ENCODE measurements around the gene TPRA1.

TPRA1 gene

DNA sequence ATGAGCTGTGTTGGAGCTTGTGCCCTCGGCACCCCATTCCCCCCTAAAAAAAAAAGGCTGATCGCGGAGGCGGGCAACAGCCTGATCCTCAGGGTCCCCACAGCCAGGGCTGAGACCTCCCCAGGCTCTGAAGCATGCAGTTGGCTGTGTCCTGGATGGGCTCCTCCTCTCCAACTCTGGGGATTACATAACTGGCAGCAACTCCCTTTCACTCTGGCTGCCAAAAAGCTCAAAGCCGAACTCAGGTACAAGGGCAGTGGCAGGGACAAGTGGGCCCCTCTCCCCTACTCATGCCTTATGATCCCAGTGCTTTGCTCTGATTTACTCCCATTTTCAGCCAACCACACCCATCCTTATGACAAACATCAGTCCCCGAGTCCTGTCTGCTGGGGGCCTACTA is 18.3 kb downstream of the TPRA1 start:
- DNase-seq (ENCODE audit: low read depth, low spot score): no peak
- no peak overlapping the region for H3K27ac ChIP-seq

DNA sequence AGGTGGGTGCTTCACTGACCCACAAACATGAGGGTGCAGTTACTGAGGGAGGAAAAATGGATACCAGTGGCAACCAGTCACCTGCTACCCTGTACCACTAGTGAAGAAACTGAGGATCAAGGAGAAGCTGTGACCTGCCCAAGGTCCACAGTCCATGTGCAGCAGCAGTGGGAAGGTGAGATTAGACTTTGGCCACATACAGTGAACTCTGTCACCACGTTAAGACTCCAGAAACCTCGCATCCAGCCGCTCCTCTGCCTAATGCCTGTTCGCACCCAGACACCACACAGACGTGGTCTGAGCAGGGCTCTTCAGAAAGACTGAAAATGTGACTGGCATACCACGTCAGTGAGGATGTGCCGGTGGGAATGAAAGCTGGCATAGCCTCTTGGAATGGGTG is 20.0 kb downstream of the TPRA1 start:
- H3K27ac ChIP-seq: no peak overlapping the region
- DNase-seq (ENCODE audit: low read depth, low spot score): no peak

DNA sequence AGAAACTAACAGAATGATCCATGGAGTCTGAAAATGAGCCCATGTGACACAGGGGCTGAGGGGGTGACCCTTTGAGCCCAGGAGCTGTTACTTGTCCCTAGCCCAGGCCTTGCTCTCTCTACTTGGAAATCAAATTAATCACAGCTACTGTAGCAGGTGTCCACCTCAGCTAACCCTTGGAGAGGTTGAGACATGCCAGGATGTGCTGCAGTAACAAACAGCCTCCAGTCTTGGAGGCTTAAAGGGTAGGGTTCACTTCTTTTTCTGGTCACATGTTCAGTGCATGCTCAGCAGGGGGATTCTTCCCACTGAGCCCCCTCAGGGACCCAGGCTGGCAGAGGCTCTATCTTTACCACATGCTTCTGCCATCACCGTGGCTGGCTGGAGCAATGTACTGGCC is 21.4 kb downstream of the TPRA1 start:
- DNase-seq (ENCODE audit: low read depth, low spot score): no peak
- H3K27ac ChIP-seq: no peak overlapping the region

DNA sequence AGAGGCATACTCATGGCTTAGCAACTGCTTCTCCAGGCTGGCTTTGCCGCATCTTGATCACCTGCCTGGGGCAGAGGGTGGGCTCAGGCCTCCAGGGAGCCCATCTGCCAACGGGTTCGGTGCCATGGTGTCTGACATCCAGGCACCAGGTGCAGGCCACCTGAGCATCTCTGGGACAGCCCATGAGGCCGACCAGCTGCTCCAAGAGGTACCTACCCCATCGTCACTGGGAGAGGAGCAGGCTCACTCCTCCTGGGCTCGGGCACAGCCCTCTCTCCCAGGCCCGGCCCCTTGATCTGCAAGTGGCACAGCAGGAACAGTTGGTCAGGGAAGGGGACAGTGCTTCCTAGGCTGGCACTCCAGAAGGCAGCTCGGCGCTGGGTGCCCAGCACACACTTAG is 21.9 kb downstream of the TPRA1 start:
- no peak for DNase-seq (ENCODE audit: low read depth, low spot score)
- no peak overlapping the region for H3K27ac ChIP-seq

DNA sequence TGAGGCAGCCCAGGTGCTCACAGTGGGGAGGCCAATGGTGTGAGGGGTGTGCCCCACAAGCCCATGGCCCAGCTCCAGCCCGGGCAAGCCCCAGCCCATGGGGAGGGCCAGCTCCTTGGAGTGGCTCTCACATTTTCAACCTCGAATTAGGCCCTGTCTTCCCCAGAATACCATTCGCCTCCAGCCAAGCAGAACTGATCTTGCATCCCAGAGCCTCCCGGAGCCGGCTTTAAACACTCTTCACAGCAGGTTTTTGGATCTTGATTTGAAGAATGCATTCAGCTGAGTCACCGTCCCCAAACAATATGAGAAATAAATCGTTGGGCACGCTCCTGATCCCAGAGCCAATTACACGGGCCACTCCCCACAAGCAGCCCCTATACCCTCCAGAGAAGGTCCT is 23.7 kb downstream of the TPRA1 start:
- H3K27ac ChIP-seq: no peak overlapping the region
- DNase-seq (ENCODE audit: low read depth, low spot score): no peak

DNA sequence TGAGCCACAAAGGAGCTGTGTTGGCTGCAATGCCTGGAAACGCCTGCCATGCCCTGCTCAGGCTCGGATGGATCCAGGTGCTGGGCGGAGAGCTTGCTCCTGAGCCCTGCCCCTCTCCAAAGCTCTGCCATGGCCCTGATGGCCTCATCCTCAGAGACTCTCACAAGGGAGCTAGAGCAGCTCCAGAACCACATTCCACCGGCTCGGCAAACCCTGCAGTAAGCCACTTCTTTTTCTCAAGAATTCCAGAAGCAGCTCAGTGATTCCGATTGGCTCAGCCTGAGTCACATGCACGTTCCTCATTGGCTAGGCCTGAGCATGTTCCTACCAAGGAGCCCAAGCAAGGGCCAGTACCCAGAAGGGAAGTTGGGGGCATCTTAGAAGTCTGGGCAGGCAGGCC is 24.8 kb downstream of the TPRA1 start:
- DNase-seq (ENCODE audit: low read depth, low spot score): no peak
- no peak overlapping the region for H3K27ac ChIP-seq

DNA sequence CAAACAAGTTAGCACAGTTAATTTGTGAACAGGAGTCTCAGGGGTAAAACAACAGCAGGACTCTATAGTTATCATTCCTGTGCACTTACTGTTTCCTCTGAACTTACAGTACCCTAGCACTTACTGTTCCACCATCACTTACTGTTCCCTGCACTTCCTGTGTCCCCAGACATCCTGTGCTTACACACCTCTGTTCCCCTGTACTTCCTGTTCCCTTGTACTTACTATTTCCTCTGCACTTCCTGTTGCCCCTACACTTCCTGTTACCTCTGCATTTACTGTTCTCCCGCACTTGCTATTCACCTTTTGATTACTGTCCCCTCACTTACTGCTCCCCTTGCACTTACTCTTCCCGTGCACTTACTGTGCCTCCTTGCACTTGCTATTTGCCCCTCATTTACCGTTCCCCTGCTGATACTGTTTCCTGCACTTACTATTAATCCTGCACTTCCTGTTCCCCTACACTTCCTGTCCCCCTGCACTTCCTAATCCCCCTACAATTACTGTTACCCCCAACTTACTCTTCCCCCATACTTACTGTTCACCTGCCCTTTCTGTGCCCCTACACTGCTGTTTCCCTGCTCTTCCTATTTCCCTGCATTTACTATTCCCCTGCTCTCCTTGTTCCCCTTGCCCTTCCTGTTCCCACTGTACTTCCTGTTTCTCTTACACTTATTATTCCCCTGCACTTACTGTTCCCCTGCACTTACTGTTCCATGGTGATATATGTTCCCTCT is 30.3 kb downstream of the TPRA1 start:
- no peak for DNase-seq (ENCODE audit: low read depth, low spot score)

DNA sequence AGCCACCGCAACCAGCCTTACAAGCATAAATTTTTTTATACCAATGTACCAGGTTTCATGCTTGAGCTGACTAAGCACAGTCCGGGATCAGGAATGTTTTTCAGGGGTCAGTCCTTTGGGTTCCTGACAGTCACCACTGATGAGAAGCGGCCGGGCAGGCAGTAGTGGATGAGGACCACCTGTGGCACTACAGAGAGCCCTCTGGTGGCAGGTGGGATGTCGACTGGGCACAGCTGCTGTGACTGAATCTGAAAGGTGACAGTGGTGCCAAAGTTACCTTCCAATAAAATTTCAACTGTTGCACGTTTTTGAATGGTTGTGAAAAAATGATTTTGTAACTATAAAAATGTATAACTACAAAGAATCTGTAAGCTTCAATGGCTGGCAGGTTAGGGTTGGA is 34.0 kb downstream of the TPRA1 start:
- no peak overlapping the region for H3K27ac ChIP-seq
- no peak for DNase-seq (ENCODE audit: low read depth, low spot score)

More for the DNA sequence above, 30.3 kb downstream of the TPRA1 start:
- no peak overlapping the region for H3K27ac ChIP-seq

DNA sequence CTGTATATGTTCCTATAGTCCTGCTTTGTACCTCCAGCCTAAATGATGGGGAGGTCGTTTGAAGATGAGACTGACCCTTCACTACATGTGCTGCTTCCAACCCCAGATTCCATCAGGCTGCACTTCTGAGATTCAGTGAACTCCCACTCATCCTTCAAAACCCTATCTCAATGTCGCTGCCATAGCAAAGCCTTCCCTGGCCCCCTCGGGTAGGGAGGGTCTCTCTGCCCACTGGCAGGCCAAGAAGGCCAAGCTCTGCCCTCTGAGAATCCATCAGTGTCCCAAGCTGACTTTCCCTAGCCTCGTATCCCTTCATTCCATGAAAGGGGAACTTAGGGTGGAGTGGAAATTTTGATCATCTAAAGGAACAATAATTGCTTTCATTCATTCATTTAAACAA is 35.4 kb downstream of the TPRA1 start:
- DNase-seq (ENCODE audit: low read depth, low spot score): no peak
- H3K27ac ChIP-seq: no peak overlapping the region

DNA sequence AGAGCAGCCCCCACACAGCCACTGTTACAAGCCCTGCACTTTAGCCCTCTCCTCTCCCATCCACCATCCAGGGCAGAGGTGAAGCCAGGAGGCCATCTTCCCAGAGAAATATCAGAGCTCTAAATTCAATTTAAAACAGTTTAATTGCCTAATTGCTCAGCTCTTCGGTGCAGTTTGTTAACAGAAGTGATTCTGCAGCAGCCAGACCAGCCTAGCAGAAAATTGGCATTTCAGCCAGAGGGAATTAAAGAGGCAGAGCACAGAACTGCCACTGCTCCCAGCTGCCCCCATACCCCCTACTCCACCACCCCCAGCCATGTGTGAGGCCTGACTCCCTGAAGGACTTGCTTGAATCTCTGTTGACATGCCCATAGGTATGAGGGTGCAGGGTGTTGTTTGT is 38.5 kb downstream of the TPRA1 start:
- DNase-seq (ENCODE audit: low read depth, low spot score): no peak
- no peak overlapping the region for H3K27ac ChIP-seq

DNA sequence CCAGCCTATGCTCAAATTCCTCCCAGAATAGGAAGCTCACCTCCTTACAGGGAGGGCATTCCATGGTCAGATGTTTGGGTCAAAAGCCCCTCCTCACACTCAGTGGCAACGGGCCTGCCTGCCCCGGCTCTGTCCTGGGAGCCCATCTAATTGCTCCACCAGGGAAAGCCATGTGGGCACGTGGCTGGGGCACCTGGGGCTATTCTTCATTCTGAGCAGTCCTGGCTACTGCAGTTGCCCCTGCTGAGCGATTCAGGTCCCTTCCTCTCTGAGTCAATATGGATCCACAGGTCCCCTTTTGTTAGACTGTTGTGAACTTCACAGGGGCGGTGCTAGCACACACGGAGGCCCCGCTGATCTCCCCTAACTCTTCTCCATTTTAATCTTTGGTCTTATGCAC is 39.4 kb downstream of the TPRA1 start:
- H3K27ac ChIP-seq: no peak overlapping the region
- DNase-seq (ENCODE audit: low read depth, low spot score): no peak

DNA sequence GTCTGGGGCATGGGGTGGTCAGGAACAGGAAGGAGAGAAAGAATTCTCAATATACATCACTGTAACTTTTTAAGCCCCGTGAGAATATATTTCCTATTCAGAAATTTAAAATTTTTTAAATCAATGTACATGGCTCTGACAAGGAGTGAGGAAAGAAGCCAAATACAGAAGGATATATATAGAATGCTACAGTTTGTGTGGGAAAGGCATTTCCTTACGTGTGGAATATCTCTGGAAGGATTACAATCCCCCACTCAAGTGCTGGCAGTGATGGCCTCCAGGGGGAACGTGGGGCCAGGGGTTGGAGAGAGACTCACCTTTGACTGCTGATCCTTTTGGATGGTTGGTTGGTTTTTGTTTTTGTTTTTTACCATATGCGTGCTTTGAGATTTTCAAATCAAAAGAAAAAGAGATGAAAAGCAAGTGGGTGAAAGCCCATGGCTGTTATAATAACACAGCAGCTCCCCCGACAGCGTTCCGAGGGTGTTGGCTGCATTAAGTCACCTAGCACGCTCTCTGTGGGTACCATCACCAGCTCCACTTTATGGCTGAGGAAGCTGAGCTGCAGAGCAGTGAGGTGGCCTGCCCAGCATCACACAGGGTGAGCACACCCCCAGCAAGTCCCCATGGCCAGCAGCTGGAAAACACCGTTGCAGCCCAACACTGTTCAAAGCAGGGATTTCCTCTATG is 39.9 kb downstream of the TPRA1 start:
- no peak for DNase-seq (ENCODE audit: low read depth, low spot score)
- no peak overlapping the region for H3K27ac ChIP-seq

DNA sequence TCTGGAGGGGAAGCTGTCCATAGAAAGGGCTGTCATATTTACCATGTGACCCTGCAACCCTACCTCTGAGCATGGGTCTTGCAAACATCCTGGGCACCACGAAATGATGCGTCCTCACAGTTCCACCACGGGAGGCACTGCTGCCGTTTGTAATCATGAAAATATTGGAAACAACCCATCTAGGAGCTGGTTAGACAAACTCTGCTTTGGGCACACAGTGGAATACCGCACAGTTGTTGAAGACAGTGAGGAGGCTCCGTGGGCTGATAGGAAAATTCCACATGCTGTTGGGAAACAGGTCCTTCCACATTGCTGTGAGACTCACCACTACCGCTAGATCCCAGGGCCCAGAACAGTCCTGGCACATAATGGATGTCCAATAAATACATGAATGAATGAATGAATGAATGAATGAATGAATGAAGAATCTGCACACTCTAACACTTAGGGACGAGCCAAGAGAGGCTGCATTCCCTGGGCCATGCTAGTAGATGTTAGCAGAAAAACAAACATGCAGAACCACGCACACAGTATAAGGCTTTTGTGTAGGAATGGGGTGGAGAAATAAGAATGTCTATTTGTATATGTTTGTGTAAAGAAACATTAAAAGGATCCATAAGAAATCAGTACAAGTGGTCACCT is 40.6 kb downstream of the TPRA1 start:
- no peak for DNase-seq (ENCODE audit: low read depth, low spot score)
- no peak overlapping the region for H3K27ac ChIP-seq

DNA sequence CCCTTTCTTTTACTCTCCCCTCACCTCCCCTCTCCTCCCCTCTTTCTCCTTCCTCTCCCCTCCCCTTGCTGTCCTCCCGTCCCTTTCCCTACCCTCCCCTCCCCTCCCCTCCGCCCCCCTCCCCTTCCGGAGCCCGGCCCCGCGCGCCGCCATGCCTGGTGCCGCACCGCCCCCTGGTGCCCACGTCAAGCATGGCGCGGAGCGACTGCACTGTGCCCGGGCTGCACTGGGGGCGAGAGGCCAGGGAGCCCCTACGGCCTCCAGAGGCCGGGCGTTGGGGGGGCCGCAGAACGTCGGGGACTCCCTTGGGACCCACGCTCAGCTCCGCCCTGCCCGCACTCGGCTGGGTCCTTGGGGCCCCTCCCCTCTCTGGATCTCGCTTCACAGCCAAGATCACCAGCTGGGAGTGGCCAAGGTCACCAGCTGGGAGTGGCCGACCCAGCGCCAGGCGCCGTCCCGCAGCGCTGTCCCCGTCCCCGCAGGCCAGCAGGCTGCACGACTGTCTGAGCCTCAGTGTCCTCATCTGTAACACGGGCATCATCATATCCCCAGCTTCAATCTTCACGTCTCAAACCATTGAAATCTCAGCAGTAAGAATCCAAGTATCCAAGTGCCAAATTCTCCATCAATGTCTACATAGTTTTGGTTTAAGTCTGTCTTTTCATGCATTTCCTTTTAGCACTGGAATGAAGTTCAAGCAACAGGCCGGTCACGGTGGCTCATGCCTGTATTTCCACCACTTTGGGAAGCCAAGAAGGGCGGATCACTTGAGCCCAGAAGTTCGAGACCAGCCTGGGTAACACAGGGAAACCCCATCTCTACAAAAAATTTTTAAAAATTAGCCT is 42.5 kb downstream of the TPRA1 start:
- no peak for DNase-seq (ENCODE audit: low read depth, low spot score)
- H3K27ac ChIP-seq: no peak overlapping the region

DNA sequence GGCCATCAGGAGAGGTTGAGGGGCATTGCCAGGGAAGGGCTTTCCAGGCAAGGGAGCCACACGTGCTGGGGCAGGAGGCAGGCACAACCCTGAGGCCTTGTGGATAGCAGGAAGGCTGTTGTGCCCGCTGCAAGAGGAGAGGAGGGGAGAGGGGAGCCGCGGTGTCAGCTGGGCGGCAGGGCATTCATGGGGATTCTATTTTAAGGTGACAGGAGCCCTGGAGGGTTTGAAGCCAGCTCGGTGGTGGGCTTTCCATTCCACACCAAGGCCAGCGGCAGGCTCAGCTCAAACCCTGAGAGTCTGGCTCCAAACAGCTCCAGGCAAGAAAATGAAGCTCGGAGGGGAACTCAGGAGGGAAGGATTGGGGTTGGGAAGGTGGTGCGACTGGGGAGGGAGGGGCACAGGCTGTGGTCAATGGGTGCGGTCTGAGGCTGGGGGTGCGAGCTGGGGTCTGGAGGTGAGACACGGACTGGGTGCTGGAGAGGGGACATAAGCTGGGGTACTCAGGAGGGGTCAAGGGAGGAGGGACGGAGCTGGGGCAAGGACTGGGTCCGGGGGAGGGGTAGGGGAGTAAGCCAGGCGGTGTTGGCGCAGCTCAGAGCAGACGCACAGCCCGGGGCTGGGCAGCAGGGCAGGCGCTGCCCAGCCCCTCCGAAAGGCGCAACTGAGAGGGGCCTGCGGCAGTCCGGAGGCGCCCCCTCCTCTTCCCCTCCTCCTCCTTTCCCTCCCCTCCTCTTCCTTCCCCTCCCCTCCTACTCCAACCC is 43.4 kb downstream of the TPRA1 start:
- no peak for DNase-seq (ENCODE audit: low read depth, low spot score)
- H3K27ac ChIP-seq: no peak overlapping the region

DNA sequence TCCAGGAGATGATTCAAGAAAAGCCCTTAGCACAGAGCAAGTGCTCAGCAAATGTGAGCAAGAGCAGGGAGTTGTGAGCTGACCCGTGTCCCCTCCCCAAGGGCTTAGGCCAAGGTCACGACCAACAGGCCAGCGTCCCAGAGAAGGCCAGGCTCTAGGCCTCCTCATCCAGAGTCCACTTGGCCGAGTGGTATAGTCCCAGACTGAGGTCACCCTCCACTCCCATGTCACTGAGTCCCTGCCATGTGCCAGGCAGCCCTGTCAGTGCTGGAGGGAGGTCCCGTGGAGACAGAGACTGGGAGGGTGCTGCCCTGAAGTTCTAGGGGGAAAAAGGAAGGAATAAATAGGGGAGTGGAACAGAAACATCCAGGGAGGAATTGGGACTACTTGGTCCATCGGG is 44.0 kb downstream of the TPRA1 start:
- H3K27ac ChIP-seq: no peak overlapping the region
- DNase-seq (ENCODE audit: low read depth, low spot score): no peak

DNA sequence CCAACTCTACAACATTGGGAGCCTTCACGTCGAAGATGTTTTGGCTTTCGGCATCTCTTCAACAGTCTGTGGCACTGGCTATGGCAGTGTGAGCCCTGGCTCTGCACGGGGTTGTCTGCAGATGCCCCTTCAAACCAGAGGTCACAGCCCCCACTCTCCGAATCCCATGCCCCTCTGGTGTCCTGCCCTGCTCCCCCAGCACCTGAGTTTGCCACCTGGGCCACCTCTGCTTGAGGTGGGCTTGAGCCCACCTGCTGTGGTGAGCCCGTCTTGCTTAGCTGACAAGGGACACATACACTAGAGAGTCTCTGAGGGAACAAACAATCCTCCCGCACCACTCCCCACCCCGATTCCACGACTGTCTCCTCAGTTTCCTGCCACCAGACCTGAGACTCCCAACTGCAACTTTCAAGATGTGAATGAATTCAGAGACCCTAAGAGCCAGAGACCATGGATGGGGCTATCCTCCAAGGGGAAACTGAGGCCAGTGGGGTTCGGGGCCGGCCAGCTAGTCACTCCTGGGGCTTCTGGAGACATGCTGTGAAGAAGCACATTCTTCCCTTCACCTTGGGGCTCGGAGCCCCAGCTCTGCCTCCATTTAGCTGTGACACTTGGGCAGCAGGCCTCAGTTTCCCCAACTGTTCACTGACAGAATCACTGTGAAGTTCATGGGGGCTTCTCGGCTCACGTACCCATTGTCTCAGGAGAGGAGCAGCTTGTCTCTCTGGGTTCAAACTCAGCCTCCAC is 44.6 kb downstream of the TPRA1 start:
- DNase-seq (ENCODE audit: low read depth, low spot score): no peak
- no peak overlapping the region for H3K27ac ChIP-seq

DNA sequence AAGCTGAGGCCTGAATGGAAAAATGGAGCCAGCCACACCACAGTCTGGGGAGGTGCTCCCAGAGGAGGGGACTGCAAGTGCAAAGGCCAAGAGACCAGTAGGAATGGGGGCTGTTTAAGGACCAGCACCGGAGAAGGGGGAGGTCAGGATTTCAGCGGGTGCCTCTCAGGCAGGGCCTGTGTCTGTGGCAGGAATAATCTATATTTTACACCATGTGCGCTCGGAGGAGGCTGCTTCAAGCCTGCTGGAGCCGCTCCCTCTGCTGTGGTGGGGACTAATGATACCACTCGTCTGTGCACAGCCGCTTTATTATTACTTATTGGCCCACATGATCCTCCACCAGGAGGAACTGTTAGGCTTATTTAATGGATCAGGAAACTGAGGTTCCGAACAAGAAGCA is 45.3 kb downstream of the TPRA1 start:
- DNase-seq (ENCODE audit: low read depth, low spot score): no peak
- H3K27ac ChIP-seq: no peak overlapping the region

DNA sequence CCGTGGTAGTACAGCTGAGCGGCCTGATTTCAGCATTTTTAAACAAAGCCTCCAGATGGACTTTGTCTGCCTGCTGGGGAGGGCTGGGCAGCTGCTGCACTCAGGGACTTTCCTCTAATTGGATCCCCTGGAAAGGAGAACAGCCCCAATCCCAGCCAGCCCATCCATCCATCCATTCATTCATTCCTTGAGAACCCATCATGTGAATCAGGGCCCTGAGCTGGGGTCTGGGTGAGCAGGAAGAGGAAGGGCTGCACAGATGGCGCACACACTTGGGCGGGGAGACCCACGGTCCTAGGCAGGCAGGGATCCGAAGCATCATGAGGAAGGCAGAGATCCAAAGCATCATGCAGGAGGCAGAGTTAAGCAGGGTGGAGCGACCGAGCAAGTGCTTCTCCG is 45.7 kb downstream of the TPRA1 start:
- no peak for DNase-seq (ENCODE audit: low read depth, low spot score)
- no peak overlapping the region for H3K27ac ChIP-seq
